Muscle layer of colon (tissue), 2 donors: Measurements from ENCODE around the gene CIZ1.
A peak's percentile ranks its signal among the peaks of the same experiment; 100 is the strongest.

Source experiments
- H3K27ac ChIP-seq: one replicate; pipeline ENCODE4 v1.7.0; 2013; ENCODE audit warnings: low read depth, mild to moderate bottlenecking, low read length, moderate library complexity
- H3K27me3 ChIP-seq, 2 donors: one replicate each; pipeline ENCODE4 v1.7.0; 2013; ENCODE audit warnings: low read length in 2 of 2, mild to moderate bottlenecking in 2 of 2; ENCODE audit not compliant: insufficient read depth in 2 of 2, control insufficient read depth in 1 of 2
- H3K36me3 ChIP-seq: one replicate; pipeline ENCODE4 v1.7.0; 2013; ENCODE audit warnings: mild to moderate bottlenecking, low read length; ENCODE audit not compliant: insufficient read depth
- H3K4me1 ChIP-seq: one replicate; pipeline ENCODE4 v1.7.0; 2013; ENCODE audit warnings: mild to moderate bottlenecking, low read length; ENCODE audit not compliant: insufficient read depth
- H3K4me3 ChIP-seq, 2 donors: one replicate each; pipeline ENCODE4 v1.7.0; 2013; ENCODE audit warnings: low read length in 2 of 2, low read depth in 1 of 2, mild to moderate bottlenecking in 1 of 2, moderate library complexity in 1 of 2
- H3K9ac ChIP-seq: one replicate; pipeline ENCODE4 v1.7.0; 2013; ENCODE audit warnings: low read length
- H3K9me3 ChIP-seq: one replicate; pipeline ENCODE4 v1.7.0; 2013; ENCODE audit warnings: mild to moderate bottlenecking, low read length
- donor health status: abdominal sarcoma.
- donor health status: Adenocarcinoma of cecum.

CIZ1 gene

DNA sequence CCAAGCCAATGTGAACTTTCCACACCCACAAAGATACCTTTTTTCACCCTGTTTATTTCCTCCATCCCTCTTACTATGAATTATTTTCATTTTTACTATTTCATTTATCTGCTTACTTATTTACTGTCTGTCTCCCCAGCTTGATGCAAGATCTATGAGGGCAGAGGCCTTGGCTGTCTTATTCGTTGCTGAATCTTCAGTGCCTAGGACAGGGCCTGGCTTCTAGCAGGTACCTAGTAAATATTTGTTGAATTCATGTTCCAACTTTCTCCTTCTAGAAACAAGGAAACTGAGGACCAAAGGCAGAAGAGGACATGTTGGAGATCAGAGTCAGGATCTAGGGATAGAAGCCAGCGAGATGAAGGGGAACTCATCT lies 11.3 kb upstream of the CIZ1 start:
- Histone ChIP-seq H3K27ac (no peak overlapping the region), H3K4me3 (peak overlapping the region in 1 of 2 donors; percentile 45), H3K9ac (no peak overlapping the region), H3K27me3 (peaks cover 8 to 9% of the 10 kb centered on the region in 2 donors), H3K9me3 (no peaks in the 10 kb centered on the region), H3K36me3 (no peaks in the 10 kb centered on the region), H3K4me1 (peaks cover 14% of the 10 kb centered on the region)

DNA sequence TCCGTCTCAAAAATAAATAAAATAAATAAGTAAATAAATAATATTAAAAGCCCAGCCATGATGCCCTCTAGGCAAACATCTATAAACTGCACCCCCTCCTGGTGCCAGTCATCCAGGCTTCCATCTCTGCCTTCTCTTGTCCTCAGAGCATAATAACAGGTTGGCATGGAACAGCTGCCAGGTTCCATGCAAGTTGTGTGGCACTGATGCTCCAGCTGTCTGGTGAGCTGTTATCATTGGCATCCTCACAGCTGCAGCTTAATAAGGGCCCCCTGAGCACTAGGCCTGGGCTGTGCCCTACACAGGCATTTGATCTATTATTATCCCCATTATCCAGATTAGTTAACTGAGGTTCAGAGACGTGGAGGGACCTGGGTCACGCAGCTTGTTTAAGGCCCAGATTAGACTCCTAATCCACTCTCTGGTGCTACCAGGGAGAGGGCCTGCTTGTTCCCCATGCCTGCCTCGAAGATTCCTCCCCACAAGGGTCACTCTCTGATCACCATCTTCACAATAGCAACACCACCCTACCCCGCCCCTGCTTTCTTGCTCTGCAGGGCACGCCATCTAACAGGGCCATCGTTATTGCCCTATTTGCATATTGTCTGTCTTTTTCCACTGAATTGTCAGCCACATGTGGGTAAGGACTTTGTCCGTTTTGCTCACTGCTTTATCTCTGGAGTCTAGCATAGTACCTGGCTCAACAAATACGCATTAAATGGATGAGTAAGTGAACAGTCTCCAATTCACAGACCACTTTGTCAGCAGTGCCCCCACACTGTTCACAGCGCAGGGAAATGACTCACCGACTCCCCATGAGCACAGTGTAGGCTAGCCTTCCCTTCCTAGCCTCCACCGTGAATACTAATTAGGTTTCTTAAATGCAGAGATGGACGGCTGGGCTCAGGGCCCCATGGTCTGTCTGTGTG lies 10.3 kb upstream of the CIZ1 start:
- no peak overlapping the region for H3K27ac ChIP-seq
- no peak overlapping the region for H3K4me3 ChIP-seq
- peaks cover 14% of the 10 kb centered on the region for H3K4me1 ChIP-seq
- no peaks in the 10 kb centered on the region for H3K36me3 ChIP-seq
- peaks cover 8 to 9% of the 10 kb centered on the region in 2 donors for H3K27me3 ChIP-seq
- H3K9ac ChIP-seq, result no peak overlapping the region
- no peaks in the 10 kb centered on the region for H3K9me3 ChIP-seq

DNA sequence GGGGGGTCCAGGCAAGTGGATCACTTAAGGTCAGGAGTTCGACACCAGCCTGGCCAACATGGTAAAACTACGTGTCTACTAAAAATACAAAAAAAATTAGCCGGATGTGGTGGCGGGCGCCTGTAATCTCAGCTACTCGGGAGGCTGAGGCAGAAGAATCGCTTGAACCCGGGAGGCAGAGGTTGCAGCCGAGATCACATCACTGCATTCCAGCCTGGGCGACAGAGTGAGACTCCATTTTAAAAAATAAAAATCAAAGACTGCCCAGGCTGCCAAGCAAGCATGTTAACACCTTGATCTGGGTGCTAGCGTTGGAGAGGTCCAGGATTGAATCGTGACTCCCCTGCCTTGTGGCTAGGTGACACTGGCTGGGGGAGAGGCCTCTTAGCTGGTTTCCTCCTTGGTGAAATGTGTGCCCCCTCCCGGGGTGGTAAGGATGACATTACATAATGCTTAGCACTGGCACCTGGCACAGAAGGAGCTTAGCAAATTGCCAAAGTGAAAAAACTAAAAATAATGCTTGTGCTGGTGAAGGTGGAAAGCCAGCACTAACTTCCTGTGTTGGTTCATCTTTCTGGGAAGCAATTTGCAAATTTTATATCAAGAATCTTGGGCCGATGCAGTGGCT lies 2.2 kb upstream of the CIZ1 start:
- H3K27ac ChIP-seq, result peak overlapping the region; percentile 54
- H3K9ac ChIP-seq, result no peak overlapping the region

DNA sequence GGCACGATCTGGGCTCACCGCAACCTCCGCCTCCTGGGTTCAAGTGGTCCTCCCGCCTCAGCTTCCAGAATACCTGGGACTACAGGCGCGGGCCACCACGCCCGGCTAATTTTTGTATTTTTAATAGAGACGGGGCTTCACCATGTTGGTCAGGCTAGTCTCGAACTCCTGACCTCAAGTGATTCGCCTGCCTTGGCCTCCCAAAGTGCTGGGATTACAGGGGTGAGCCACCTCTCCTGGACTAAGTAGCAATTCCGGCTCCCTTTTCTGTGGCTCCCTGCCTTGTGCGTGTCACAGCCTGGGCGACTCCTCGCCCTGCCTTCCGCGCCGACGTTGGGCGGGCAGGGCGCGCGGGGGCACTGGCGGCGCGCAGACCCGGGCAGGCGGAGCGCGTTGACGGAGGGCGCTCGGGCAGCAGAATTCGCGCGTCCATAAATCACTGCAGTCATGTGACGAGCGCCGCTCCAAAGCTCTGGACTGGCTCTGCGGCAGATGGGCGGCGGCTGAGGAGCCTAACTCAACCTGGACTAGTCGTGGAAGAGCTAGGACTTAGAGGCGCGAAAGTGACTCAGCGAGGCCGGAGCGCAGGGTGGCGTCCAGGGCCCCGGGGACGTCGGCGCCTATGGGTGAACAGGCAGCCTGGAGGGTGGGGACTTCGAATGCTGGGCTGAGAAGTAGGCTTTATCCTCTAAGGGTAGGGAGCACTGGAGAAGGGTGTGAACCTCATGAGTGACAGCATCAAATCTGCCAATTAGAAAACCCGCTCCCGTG lies 1.4 kb upstream of the CIZ1 start:
- H3K4me3 ChIP-seq, result peak overlapping the region in 1 of 2 donors; percentile 23
- no peak overlapping the region for H3K9ac ChIP-seq
- H3K9me3 ChIP-seq, result no peaks in the 10 kb centered on the region
- H3K27ac ChIP-seq, result peak overlapping the region; percentile 54
- no peaks in the 10 kb centered on the region for H3K27me3 ChIP-seq
- H3K4me1 ChIP-seq, result peaks cover 19% of the 10 kb centered on the region
- peaks cover 13% of the 10 kb centered on the region for H3K36me3 ChIP-seq

More for the DNA sequence above, 2.2 kb upstream of the CIZ1 start:
- Histone ChIP-seq H3K4me1 (peaks cover 13% of the 10 kb centered on the region), H3K36me3 (peaks cover 13% of the 10 kb centered on the region), H3K4me3 (peak overlapping the region in 1 of 2 donors; percentile 23), H3K27me3 (no peaks in the 10 kb centered on the region), H3K9me3 (no peaks in the 10 kb centered on the region)

DNA sequence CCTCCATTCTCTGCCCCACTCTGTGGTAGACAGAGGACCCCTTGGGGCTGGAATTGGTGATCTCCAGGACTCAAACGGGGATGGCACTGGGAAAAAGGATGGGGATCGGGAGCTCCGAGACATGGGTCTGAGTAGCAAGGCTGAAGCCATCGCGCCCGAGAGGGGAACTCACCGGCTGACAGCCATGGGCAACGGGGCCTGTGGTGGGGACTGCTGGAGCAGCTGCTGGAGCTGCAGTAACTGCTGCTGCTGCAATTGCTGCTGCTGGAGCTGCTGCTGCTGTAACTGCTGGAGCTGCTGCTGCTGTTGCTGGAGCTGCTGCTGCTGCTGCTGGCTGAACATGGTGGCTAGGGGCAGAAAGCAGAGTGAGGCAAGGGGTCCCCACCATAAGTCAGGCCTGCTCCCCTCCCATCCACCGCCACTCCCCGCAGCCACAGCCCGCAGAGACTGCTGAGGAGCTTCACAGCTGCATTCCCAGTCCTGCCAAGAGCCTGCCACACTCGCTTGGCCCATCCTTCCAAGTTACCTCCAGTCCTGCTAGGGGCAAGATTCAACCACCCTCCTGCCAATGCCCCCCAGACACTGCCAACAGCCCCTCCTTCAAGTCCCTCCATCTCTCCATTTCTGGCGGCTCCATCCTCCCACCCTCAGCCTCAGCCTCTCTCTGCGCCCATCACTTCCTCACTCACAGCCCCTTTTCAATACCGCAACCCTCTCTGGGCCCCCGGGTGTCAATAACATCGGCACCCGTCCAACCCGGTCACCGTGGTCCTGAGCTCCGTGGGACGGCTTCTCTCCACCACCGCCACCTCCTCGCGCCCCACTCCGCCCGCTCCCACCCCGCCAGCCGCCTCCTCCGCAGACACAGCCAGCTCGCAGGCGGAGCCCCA lies 611 bp downstream of the CIZ1 start:
- H3K27ac ChIP-seq, result peak overlapping the region; percentile 89
- H3K27me3 ChIP-seq, result no peaks in the 10 kb centered on the region
- peaks cover 19% of the 10 kb centered on the region for H3K4me1 ChIP-seq
- H3K9ac ChIP-seq, result peak overlapping the region; percentile 97
- H3K9me3 ChIP-seq, result no peaks in the 10 kb centered on the region
- peak overlapping the region; percentile 66 to 88 for H3K4me3 ChIP-seq
- peaks cover 24% of the 10 kb centered on the region for H3K36me3 ChIP-seq

DNA sequence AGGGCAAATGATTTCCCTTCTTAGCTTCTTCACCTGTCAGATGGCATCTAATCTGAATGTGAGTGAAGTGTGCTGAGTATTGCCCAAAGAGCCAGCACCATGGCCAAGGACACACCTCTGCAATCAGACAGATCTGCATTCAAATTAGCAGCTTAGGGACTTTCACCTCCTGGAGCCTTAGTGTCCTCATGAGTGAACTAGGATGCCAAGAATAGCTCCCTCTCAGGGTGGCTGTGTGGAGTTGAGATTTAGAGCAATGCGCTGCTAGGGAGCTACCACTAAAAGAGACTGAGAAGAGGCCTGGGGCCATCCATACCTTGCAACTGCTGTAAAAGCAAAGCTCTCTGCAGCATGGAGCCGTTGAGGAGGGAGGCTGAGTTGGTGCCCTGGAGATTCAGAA lies 1.4 kb downstream of the CIZ1 start:
- Histone ChIP-seq H3K27ac (no peak overlapping the region), H3K4me3 (peak overlapping the region in 1 of 2 donors; percentile 88), H3K9me3 (no peaks in the 10 kb centered on the region), H3K9ac (no peak overlapping the region), H3K27me3 (no peaks in the 10 kb centered on the region), H3K4me1 (peaks cover 19% of the 10 kb centered on the region), H3K36me3 (peaks cover 32% of the 10 kb centered on the region)

DNA sequence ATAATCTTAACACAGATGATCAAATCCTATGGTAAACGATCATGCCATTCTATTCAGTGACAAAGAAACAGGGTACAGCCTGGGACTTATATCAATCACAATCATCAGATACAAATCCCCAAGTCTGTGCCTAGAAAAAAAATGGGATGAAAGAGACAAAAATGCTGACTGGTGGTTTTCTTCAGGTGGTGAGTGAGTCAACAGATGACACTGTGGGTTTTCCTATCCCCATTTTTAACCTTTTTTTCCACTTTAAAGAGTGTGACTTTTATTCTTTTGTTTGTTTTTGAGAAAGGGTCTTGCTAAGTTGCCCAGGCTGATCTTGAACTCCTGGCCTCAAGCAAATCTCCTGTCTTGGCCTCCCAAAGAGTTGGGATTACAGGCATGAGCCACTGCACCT lies 3.2 kb downstream of the CIZ1 start:
- Histone ChIP-seq H3K36me3 (peaks cover 42% of the 10 kb centered on the region), H3K4me1 (peaks cover 19% of the 10 kb centered on the region), H3K27me3 (no peaks in the 10 kb centered on the region), H3K9ac (no peak overlapping the region), H3K27ac (no peak overlapping the region), H3K9me3 (no peaks in the 10 kb centered on the region), H3K4me3 (no peak overlapping the region)

DNA sequence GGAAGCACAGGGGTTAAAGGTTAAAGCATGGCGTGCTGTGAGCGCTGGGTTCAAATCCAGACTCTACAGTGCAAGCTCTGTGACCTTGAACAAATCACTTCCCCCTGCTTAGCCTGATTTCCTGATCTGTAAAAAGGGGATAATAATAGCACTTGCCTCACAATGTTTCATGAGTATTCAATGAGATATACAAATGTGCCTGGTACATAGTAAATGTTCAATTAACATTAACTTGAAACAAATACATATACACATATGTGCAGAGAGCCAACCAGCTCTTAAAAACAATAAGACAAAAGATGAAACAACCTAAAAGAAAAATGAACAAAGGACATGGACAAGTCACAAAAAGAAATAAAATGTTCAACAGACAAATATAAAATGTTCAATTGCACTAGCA lies 4.0 kb downstream of the CIZ1 start:
- H3K4me3 ChIP-seq, result no peak overlapping the region

DNA sequence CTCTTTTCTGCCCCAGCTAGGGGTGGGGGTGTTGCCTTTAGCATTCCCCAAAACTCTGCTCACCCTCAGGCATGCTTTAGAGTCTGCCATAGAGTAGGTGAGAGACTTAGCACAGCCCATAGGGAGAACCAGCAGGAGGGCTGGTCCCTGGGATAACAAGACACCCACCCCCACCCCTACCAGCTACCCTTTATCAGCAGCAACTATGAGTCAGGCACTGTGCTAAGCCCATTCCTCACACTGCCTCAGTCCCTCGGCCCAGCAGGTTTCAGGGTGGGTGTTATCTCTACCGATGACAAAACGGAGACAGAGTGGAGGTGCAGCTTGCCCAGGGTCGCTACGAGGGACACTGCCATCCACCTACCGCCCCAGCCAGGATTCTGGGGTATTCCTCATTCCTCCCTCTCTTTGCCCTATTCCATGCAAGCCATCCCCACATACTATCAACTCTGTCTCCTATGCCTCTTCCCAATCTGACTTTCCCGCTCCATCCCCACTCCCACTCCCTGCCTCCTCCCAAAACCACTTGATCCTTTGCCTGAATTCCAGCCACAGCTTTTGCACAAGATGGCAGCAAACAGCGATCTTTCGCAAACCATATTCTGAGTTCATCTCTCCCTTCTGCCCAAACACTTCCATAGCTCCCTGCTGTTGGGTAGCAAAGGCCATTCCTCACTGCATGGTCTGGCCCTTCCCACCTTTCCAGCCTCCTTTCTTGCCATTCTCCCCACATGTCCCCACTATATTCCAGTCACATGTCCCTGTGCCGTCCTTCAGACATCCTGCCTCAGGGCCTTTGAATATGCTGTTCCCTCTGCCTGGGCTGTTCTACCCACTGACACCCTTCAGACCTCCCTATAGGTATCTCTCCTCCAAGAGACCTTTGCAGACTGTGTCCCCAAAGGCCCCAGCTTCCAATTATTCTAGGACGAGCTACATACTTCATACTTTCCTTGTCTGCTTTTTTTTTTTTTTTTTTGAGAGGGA lies 5.1 kb downstream of the CIZ1 start:
- Histone ChIP-seq H3K27me3 (no peaks in the 10 kb centered on the region), H3K36me3 (peaks cover 52% of the 10 kb centered on the region), H3K4me3 (no peak overlapping the region), H3K4me1 (peaks cover 19% of the 10 kb centered on the region), H3K9me3 (no peaks in the 10 kb centered on the region), H3K27ac (no peak overlapping the region), H3K9ac (no peak overlapping the region)

More for the DNA sequence above, 4.0 kb downstream of the CIZ1 start:
- Histone ChIP-seq H3K4me1 (peaks cover 19% of the 10 kb centered on the region), H3K9ac (no peak overlapping the region), H3K27ac (no peak overlapping the region), H3K36me3 (peaks cover 51% of the 10 kb centered on the region), H3K27me3 (no peaks in the 10 kb centered on the region), H3K9me3 (no peaks in the 10 kb centered on the region)
